Measurements from ENCODE around the gene TMEM200B.

GRCh38 chr1:29081201-29081600 lies 42.5 kb downstream of the TMEM200B start:
- TF ChIP-seq NFXL1 (IDR thresholded peaks at IDR 0.05; ENCODE audit: borderline replicate concordance) (no peak), EZH2 (IDR thresholded peaks at IDR 0.05; ENCODE audit: borderline replicate concordance, control insufficient read depth, low read depth, low read length) (no peak), EP300 (IDR thresholded peaks at IDR 0.05; ENCODE audit: borderline replicate concordance in 1 of 2, control insufficient read depth in 1 of 2, low read depth in 2 of 2, low read length in 2 of 2) (no peak), SP1 (IDR thresholded peaks at IDR 0.05; ENCODE audit: low read depth, low read length) (no peak), NFIC (IDR thresholded peaks at IDR 0.05; ENCODE audit: low read depth, low read length) (no peak), RAD21 (IDR thresholded peaks at IDR 0.05; ENCODE audit: insufficient read depth, low read depth, low read length) (no peak), ZNF217 (IDR thresholded peaks at IDR 0.05) (no peak)
- TF ChIP-seq, protein P1, sequence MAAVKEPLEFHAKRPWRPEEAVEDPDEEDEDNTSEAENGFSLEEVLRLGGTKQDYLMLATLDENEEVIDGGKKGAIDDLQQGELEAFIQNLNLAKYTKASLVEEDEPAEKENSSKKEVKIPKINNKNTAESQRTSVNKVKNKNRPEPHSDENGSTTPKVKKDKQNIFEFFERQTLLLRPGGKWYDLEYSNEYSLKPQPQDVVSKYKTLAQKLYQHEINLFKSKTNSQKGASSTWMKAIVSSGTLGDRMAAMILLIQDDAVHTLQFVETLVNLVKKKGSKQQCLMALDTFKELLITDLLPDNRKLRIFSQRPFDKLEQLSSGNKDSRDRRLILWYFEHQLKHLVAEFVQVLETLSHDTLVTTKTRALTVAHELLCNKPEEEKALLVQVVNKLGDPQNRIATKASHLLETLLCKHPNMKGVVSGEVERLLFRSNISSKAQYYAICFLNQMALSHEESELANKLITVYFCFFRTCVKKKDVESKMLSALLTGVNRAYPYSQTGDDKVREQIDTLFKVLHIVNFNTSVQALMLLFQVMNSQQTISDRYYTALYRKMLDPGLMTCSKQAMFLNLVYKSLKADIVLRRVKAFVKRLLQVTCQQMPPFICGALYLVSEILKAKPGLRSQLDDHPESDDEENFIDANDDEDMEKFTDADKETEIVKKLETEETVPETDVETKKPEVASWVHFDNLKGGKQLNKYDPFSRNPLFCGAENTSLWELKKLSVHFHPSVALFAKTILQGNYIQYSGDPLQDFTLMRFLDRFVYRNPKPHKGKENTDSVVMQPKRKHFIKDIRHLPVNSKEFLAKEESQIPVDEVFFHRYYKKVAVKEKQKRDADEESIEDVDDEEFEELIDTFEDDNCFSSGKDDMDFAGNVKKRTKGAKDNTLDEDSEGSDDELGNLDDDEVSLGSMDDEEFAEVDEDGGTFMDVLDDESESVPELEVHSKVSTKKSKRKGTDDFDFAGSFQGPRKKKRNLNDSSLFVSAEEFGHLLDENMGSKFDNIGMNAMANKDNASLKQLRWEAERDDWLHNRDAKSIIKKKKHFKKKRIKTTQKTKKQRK (IDR thresholded peaks at IDR 0.05; ENCODE audit: low read depth, low read length): no peak
- TF ChIP-seq, protein P2, sequence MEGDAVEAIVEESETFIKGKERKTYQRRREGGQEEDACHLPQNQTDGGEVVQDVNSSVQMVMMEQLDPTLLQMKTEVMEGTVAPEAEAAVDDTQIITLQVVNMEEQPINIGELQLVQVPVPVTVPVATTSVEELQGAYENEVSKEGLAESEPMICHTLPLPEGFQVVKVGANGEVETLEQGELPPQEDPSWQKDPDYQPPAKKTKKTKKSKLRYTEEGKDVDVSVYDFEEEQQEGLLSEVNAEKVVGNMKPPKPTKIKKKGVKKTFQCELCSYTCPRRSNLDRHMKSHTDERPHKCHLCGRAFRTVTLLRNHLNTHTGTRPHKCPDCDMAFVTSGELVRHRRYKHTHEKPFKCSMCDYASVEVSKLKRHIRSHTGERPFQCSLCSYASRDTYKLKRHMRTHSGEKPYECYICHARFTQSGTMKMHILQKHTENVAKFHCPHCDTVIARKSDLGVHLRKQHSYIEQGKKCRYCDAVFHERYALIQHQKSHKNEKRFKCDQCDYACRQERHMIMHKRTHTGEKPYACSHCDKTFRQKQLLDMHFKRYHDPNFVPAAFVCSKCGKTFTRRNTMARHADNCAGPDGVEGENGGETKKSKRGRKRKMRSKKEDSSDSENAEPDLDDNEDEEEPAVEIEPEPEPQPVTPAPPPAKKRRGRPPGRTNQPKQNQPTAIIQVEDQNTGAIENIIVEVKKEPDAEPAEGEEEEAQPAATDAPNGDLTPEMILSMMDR (IDR thresholded peaks at IDR 0.05 in 2 of 3, conservative IDR thresholded peaks at IDR 0.05 in 1 of 3; ENCODE audit: control insufficient read depth in 2 of 3, extremely low read depth in 1 of 3, insufficient read depth in 1 of 3, low read depth in 3 of 3, low read length in 3 of 3): no peak
- TF ChIP-seq, protein P3, sequence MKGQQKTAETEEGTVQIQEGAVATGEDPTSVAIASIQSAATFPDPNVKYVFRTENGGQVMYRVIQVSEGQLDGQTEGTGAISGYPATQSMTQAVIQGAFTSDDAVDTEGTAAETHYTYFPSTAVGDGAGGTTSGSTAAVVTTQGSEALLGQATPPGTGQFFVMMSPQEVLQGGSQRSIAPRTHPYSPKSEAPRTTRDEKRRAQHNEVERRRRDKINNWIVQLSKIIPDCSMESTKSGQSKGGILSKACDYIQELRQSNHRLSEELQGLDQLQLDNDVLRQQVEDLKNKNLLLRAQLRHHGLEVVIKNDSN (IDR thresholded peaks at IDR 0.05; ENCODE audit: borderline replicate concordance, extremely low read length, insufficient read depth, low read depth, low read length): no peak
